ENCODE data around the gene FHIT.

DNA sequence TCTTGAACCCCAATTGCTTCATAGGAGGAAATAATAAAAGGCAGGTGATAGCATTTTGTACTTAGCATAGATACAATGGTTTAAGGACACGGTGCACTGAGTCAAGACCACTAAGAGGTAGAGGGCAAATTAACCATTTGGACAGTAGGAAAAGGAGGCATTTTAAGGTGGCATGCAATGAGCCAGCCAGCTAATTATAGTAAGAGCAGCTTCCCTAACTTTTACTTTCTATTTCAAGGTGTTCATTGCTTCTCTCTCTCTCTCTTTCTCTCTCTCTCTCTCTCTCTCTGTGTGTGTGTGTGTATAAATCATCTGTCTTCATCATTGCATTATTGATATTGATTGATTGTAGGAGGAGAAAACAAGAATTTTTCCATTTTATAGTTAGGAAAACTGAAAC is 1461.0 kb downstream of the FHIT start:
- TF ChIP-seq POLR2A (IDR thresholded peaks at IDR 0.05; ENCODE audit: low read depth, low read length) (no peak), SMC3 (IDR thresholded peaks at IDR 0.05; ENCODE audit: low read depth, low read length) (no peak)
